HG02943 (cell line): ENCODE data around the gene ATXN7L1.

Source experiments
- ATAC-seq: cut with Tn5 transposase; IDR thresholded peaks from one replicate; pipeline ENCODE4 v1.9.1; 2021; ENCODE audit warnings: mild to moderate bottlenecking, low read depth, moderate library complexity; ENCODE audit not compliant: unreplicated experiment

ATXN7L1 gene

DNA sequence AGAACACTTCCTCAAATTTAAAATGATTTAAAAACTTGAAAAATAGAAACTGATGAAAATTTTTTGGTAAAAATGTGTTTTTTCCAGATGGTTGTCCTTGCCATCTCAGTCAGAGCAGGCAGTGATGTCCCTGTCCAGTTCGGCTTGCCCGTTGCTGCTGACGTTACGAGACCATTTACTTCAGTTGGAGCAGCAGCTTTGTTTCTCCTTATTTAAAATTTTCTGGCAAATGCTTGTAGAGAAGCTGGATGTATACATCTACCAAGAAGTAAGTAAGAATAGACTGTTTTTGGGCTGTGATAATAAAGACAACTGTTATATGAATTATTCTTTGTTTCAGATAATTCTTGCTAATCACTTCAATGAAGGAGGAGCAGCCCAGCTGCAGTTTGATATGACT, 311.2 kb downstream of the ATXN7L1 start:
- ATAC-seq: no peak

DNA sequence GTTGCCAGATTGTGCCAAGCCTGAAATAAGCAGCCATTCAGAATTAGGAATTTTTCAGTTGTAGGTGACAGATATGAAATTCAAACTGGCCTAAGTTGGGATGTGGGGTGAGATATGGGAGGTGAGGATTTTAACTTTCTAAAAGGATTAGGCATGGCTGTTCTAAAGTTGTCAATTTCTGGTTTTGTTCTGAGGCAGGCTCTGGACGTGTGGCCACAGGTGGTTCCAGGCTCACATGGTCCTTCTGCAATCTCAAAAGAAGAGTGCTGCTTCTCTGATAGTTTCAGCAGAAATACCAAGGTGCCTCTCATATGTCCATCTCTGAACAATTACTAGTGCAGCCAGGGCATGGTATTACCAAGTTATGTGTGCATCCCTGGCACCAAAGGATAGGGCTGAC, 316.5 kb downstream of the ATXN7L1 start:
- no peak for ATAC-seq
